ENCODE measurements around the gene GSS.
"Not testable (repeated sequence)": the region's sequence is repeated elsewhere in the genome, so short reads cannot be mapped to it uniquely, and the experiment has no call there.

Gene GSS

GRCh38 chr20:34943808-34944567 is 11.6 kb downstream of the GSS start:
- no peak for DNase-seq

DNA sequence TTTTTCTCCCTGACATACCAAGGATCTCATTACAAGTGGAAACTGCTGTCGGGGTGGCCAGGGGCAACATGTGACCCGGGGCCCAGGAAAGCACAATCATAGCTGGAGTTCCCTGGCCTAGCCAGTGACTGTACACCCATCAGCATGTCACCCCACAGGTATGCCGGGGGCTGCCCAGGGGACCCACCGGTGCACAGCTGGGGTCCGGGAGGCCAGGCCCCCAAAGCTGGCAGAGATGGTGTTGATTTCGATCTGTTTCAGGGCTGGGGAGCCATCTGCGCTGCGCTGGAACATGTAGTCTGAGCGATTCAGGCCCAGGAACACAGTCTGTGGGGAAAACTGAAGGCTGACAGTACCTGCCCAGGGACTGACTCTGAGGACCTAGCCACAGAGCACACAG is 13.3 kb downstream of the GSS start:
- DNase-seq, result no peak

DNA sequence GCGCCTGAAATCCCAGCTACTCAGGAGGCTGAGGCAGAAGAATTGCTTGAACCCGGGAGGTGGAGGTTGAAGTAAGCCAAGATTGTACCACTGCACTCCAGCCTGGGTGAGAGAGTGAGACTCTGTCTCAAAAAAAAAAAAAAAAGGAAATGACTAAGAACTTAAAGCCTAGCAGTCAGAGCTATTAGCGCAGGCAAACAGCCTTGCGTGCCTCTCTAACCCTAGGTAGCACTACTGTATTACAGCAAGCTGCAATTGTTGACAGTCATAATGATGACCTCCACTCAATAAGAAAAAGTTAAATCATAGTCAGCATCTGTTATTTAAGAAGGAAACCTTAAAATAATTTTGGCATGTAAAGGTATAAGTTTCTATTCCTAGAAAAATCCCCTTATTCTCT is 14.4 kb downstream of the GSS start:
- no peak for DNase-seq

- DNase-seq, result no peak
Measured at GRCh38 chr20:34940081-34940481, 15.5 kb downstream of the GSS start.

GRCh38 chr20:34938466-34939163 is 17.0 kb downstream of the GSS start:
- DNase-seq, result no peak

- DNase-seq, result no peak
Measured at GRCh38 chr20:34931771-34932170, 23.8 kb downstream of the GSS start.

GRCh38 chr20:34928411-34928810 is 27.2 kb downstream of the GSS start:
- no peak for DNase-seq

GRCh38 chr20:34927736-34928135 is 27.9 kb downstream of the GSS start:
- no peak for DNase-seq

- DNase-seq, result no peak
Measured at GRCh38 chr20:34926581-34926980, 29.0 kb downstream of the GSS start.

DNA sequence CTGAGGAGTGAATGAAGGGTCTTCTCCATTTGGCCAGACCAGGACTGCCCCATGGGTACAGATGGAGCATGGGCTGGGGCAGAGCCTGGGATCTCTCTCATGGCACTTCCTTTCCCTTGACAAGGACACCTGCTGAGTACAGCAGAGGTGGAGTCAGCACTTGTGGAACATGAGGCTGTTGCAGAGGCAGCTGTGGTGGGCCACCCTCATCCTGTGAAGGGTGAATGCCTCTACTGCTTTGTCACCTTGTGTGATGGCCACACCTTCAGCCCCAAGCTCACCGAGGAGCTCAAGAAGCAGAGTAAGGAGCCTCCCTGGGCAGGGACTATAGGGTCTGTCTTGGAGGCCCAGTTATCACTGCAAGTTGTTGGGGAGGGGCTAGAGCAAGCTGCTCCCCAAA is 29.6 kb downstream of the GSS start:
- DNase-seq, result no peak

- no peak for DNase-seq
Measured at GRCh38 chr20:34925341-34925740, 30.3 kb downstream of the GSS start.

- DNase-seq, result no peak
Measured at GRCh38 chr20:34923414-34923813, 32.2 kb downstream of the GSS start.

DNA sequence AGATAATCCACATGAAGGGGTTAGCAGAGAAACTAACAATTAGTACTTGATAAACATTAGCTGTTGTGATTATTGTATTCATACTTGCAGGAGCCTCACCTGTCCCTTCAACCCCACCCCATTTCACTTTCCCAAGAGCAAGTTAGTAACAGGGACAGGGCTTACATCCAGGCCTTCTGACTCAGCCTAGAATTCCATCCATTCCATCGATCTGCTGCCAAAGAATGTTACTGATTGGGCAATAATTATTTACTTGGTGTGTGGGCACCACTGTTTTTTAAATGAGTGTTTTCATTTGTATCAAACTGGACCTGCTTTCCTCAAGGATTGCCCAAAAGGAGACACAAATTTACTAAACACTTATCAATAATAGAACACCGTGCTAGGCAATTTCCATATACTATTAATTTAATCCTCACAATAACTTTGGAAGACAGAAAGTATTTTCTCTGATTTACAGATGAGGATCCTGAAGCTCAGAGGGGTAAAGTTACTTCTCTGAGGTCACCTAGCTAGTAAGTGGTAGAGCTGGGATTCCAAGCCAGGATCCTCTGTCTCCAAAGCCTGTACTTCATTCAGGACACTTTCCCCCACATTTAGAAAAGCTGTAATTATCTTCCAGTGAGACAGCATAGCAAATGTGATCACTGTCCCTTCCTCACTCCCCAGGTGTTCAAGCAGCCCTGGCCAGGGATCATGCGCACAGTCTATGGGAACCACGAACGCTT is 32.8 kb downstream of the GSS start:
- no peak for DNase-seq

GRCh38 chr20:34921436-34921835 is 34.2 kb downstream of the GSS start:
- no peak for DNase-seq

DNA sequence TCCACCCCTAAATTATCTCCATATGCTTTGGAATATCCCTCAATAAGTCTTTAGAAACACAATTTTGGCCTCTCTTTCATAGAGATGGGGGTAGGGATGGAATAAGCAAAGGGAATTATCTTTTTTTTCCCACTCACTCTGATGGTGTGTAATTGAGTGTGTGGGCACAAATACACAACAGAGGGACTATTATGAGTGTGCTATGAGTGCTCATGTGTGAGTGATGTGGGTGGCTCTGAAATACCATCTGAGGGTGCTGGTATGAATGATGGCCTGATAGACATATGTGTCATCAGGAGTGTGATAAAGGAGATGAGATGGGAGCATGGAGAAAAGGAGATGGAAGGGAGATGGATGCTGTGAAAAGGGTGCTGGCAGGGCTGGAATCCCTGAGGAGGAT is 35.6 kb downstream of the GSS start:
- no peak for DNase-seq

DNA sequence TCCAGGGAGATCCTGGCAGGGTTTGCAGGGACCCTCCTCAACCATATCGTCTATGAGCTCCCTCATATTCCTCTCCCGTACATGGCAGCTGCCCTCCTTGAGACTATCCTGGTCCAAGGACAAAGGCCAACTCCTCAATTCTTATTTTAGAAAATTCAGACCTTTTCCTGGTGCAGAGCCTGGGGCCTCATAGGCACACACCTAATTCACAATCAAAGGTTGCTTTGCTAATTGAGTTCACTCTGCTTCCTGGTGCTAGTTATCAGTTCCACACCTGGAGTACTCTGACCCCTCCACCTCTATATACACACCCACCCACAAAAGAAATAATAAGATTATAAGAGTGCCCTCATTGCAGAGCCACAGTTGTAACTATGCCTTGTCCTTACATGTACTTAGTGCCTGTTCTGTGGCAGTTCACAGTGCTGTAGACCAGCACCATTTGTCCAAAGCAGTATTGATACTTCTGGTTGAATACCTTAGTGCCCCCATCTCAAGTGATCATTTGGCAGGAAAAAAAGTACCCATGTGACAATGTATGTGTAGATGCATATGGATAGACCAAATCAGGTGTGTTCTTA is 38.7 kb downstream of the GSS start:
- DNase-seq, result no peak

DNA sequence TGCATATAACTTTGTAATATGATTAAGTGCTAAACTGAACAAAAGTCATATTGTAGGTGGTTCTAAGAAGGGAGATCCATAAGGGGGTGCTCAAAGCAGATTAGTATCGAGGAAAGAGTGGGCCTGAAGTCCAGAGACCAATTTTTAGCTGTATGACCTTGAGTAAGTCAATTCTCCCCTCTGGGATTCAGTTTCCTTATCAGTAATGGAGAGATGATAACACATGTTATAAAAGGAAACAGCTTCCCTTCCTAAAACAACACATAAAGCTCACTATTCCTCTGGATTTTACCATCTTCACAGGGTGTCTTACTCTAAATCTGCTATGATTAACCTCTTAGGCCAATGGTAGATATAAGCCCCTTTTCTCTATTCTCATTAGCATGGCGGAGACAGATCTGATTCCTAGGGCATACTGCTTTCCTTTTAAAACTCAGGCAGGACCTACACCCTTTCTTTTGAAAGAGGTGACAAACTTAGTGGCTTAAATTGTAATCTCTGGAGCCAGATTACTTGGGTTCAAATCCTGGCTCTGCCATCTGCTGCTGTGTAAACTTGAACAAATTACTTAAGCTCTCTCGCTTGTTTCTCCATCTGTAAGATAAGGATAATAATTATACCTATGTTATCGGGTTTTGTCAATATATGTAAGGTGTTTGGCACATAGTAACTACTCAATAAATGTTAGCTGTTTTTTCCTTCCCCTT is 39.7 kb downstream of the GSS start:
- no peak for DNase-seq

DNA sequence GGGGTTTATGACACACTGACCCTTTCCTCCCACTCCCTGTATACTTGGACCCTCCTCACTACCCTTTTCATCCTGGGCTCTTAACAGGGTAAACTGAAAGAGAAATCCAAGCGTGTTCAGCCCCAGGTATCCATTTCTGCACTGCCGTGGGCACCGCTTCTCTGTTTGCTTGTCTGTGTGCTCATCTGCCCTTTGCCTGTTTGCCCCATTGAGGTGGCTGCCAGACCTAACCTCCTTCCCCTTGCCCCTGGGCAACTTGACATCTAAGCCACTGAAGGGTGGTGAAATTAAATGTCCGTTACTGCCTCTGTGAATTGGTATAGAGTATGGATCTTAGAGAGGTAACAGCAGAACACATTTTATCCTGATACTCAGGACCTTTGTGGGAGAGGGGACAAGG is 40.5 kb downstream of the GSS start:
- DNase-seq, result no peak

DNA sequence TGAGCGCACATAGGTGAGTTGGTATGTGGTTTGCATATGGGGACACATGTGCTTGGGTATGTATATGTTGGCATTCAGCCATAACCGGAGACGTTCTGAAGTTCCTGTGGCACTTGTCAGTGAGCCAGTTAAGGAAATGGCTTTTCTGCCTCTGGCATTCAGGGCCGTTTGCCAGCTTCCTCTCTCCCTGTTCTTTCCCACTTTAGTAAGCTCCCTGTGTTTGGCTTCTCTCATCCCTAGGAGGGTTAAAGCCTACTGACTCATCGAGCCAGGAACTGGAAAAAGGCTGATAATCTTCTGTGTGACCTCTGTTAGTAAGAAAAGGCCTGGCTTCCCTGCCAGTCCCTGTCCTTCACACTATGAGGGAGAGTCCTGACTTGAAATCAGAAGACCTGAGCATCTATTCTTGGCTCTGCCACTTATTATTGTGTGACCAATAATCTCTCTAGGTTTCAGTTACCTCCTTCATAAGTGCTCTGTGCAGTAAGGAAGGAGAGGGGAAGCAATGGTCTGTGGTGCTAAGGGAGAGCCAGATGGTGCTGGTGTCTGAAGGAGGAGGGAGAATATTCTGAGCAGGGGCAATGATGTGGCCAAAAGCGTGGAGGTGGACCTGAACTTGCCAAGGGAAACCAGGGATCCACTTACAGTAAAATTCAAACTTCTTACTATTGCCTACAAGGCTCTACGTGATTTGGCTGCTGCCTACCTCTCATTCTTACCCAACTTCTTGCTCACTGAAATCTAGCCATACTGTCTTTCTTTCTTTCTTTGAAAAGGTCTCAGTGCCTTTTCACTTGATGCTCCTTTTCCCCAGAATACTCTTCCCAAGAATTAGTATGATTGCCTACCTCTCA is 47.8 kb downstream of the GSS start:
- DNase-seq, result no peak

DNA sequence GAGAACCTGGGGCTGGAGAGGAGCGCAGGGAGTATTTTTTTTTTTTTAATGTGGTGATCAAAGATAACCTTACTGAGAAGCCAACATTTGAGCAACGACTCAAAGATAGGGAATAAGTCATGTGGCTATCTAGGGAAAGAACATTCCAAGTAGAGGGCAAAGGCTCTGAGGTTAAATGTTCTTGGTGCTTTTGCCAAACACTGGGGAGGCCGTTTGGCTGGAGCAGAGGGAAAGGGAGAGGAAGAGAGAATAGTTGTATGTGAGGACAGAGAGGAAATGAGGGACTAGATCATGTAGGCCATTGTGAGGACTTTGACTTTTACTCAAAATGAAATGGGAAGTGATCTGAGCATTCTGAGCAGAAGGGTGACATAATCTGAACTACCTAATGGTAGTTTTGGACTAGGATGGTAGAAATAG is 51.4 kb downstream of the GSS start:
- DNase-seq, result no peak

DNA sequence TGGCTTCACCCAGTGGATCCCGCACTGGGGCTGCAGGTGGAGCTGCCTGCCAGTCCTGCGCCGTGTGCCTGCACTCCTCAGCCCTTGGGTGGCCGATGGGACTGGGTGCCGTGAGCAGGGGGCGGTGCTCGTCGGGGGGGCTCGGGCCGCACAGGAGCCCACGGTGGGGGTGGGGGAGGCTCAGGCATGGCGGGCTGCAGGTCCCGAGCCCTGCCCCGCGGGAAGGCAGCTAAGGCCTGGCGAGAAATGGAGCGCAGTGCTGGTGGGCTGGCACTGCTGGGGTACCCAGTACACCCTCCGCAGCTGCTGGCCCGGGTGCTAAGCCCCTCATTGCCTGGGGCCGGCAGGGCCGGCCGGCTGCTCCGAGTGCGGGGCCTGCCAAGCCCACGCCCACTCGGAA is 56.9 kb downstream of the GSS start:
- DNase-seq, result not testable (repeated sequence)

- not testable (repeated sequence) for DNase-seq
Measured at GRCh38 chr20:34898129-34898528, 57.5 kb downstream of the GSS start.

All from T-helper 9 cell (primary cell).